ENCODE data around the gene KRTAP10-5. TPM values are rescaled to one million over a fixed set of nuclear protein-coding genes. Genes with fewer than 3 reads are reported as not detected.

KRTAP10-5 gene
- total RNA-seq, 1 experiment from 2014 or later = not detected

- no peak for TF ChIP-seq ELF1 (IDR thresholded peaks at IDR 0.05; ENCODE audit: borderline replicate concordance, low read depth)
- TF ChIP-seq ZNF274 (IDR thresholded peaks at IDR 0.05; ENCODE audit: low read depth, low read length) = no peak
- TF ChIP-seq JUND (IDR thresholded peaks at IDR 0.05) = no peak
- TF ChIP-seq SP1 (IDR thresholded peaks at IDR 0.05; ENCODE audit: low read depth) = no peak
- no peak for TF ChIP-seq REST (IDR thresholded peaks at IDR 0.05; ENCODE audit: low read depth)
- no TSS peak for BruUV-seq (replicated peaks)
- H3K4me1 ChIP-seq (ENCODE audit: control insufficient read depth in 1 of 2, insufficient read depth in 2 of 2, low read length in 2 of 2) = peaks cover 0 to 3% of the 10 kb centered on the region in 2 experiments; a peak in 1 of 4 replicates
- peaks cover 4% of the 10 kb centered on the region; the same call in 1 of the 2 replicates for H3K27me3 ChIP-seq (ENCODE audit: insufficient read depth, low read length)
- H4K20me1 ChIP-seq (ENCODE audit: insufficient read depth) = no peaks in the 10 kb centered on the region
- H3K4me3 ChIP-seq (replicated peaks in 1 of 2; ENCODE audit: low read depth in 1 of 2, low read length in 2 of 2) = no peak overlapping the region
- no peak overlapping the region for H3K4me2 ChIP-seq (ENCODE audit: low read length)
- no peaks in the 10 kb centered on the region for H3K9me2 ChIP-seq (ENCODE audit: insufficient read depth)
- DNase-seq (ENCODE audit: low read depth, low spot score) (no peak), ATAC-seq (no peak)
- no peak overlapping the region for H2AFZ ChIP-seq (ENCODE audit: low read depth, low read length, poor library complexity, severe bottlenecking)
- ChIA-PET RAD21 (ENCODE audit: low non-redundant PET in 1 of 2, low total read pairs in 2 of 2, uncharacterized antibody in 2 of 2, unreplicated experiment in 2 of 2) (no interaction called here), CTCF (no interaction called here), POLR2A (no interaction called here)
- intact Hi-C loops (cut with micrococcal nuclease) = no loop called here
- H3K9me3 ChIP-seq (ENCODE audit: control insufficient read depth in 1 of 2, insufficient read depth in 1 of 2, low read depth in 1 of 2, low read length in 2 of 2) = peaks cover 0 to 4% of the 10 kb centered on the region in 2 experiments; a peak in 2 of 4 replicates
- H3K27ac ChIP-seq (ENCODE audit: low read depth, low read length) = no peak overlapping the region
- H3K9ac ChIP-seq (ENCODE audit: low read length) = no peak overlapping the region
- no peaks in the 10 kb centered on the region for H3K79me2 ChIP-seq (ENCODE audit: insufficient read depth, low read length)
- H3K36me3 ChIP-seq (ENCODE audit: control insufficient read depth in 1 of 2, insufficient read depth in 2 of 2, low read length in 2 of 2) = no peaks in the 10 kb centered on the region
Observed at GRCh38 chr21:44579056-44579832, 1.2 kb downstream of the KRTAP10-5 start.
